Measurements from ENCODE around the gene TAF8.

DNA sequence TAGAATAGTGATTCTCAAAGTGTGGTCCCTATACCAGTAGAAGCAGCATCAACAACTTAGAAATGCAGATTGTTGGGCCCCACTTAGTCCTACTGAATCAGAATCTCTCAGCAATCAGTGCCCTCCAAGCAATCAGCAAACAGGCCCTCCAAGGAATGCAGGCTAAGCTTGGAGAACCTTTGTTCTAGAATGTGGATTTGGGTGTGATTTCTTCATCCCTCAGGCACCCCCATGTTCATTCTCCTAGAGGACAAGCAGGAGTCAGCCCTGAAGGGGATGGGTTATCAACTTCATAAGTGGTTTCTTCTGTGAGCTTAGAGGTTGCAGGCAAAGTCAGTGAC is 40.5 kb upstream of the TAF8 start:
- TF ChIP-seq, protein P1, sequence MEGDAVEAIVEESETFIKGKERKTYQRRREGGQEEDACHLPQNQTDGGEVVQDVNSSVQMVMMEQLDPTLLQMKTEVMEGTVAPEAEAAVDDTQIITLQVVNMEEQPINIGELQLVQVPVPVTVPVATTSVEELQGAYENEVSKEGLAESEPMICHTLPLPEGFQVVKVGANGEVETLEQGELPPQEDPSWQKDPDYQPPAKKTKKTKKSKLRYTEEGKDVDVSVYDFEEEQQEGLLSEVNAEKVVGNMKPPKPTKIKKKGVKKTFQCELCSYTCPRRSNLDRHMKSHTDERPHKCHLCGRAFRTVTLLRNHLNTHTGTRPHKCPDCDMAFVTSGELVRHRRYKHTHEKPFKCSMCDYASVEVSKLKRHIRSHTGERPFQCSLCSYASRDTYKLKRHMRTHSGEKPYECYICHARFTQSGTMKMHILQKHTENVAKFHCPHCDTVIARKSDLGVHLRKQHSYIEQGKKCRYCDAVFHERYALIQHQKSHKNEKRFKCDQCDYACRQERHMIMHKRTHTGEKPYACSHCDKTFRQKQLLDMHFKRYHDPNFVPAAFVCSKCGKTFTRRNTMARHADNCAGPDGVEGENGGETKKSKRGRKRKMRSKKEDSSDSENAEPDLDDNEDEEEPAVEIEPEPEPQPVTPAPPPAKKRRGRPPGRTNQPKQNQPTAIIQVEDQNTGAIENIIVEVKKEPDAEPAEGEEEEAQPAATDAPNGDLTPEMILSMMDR (IDR thresholded peaks at IDR 0.05; ENCODE audit: low read length), result no peak
- TF ChIP-seq EZH2 (IDR thresholded peaks at IDR 0.05; ENCODE audit: borderline replicate concordance, low read length), result no peak

Measured in OCI-LY1 (cell line).